H1 (cell line): ENCODE results near the gene FAM131C. TPM values are rescaled to one million over a fixed set of nuclear protein-coding genes. Genes with fewer than 3 reads are reported as not detected.
A peak's percentile ranks its signal among the peaks of the same experiment; 100 is the strongest.

Source experiments
- ASH2L ChIP-seq: fragments of 200-600, 300-600 bp; sonication (generic); IDR thresholded peaks from one replicate; pipeline ENCODE4 v1.7.1; 2017; ENCODE audit warnings: low read length
- BACH1 ChIP-seq: IDR thresholded peaks from 2 replicates; pipeline ENCODE4 v1.6.1; 2012; ENCODE audit warnings: low read length, improper control_type of control experiment
- HDAC6 ChIP-seq: IDR thresholded peaks from one replicate; pipeline ENCODE4 v1.7.1; 2012; ENCODE audit warnings: low read depth, mild to moderate bottlenecking, inconsistent platforms, low read length, moderate library complexity
- JUN ChIP-seq: IDR thresholded peaks from 2 replicates; pipeline ENCODE4 v1.6.1; 2011; ENCODE audit warnings: low read depth, mild to moderate bottlenecking, improper control_type of control experiment, low read length
- KDM1A ChIP-seq: fragments of 200-600, 300-600 bp; sonication (generic); IDR thresholded peaks from 2 replicates; pipeline ENCODE4 v1.7.1; 2016; ENCODE audit warnings: mild to moderate bottlenecking, low read length, borderline replicate concordance
- KDM4A ChIP-seq: IDR thresholded peaks from one replicate; pipeline ENCODE4 v1.7.1; 2012; ENCODE audit warnings: low read depth, mild to moderate bottlenecking, moderate library complexity, low read length, inconsistent platforms; ENCODE audit not compliant: severe bottlenecking
- NANOG ChIP-seq: IDR thresholded peaks from 2 replicates; pipeline ENCODE4 v1.6.1; 2011; ENCODE audit warnings: low read length, low read depth, mild to moderate bottlenecking, inconsistent platforms; ENCODE audit not compliant: insufficient read depth, poor library complexity, severe bottlenecking
- PHF8 ChIP-seq: fragments of 200-600 bp; sonication (generic); conservative IDR thresholded peaks from 2 replicates; pipeline ENCODE4 v1.7.1; 2012; ENCODE audit warnings: low read depth, mild to moderate bottlenecking, inconsistent platforms, low read length, moderate library complexity
- POLR2AphosphoS5 ChIP-seq: IDR thresholded peaks from 2 replicates; pipeline ENCODE4 v1.6.1; 2011; ENCODE audit warnings: low read depth, low read length
- POU5F1 ChIP-seq: IDR thresholded peaks from 2 replicates; pipeline ENCODE4 v1.6.1; 2011; ENCODE audit warnings: low read depth, mild to moderate bottlenecking, low read length, moderate library complexity
- SIX5 ChIP-seq: IDR thresholded peaks from 2 replicates; pipeline ENCODE4 v1.6.1; 2011; ENCODE audit warnings: mild to moderate bottlenecking, low read depth, low read length
- TCF12 ChIP-seq: IDR thresholded peaks from 2 replicates; pipeline ENCODE4 v1.6.1; 2011; ENCODE audit warnings: low read depth, mild to moderate bottlenecking, low read length
- TEAD4 ChIP-seq: IDR thresholded peaks from 2 replicates; pipeline ENCODE4 v1.6.1; 2012; ENCODE audit warnings: low read depth, low read length, inconsistent platforms, mixed read lengths
- polyA plus RNA-seq, 7 experiments: library from polyadenylated mRNA; depleted of rRNA in 3 of 7; stranded (reverse) in 5 of 7; unstranded in 2 of 7; fragments of >200 nt in 5 of 7; fragments of 200-250 nt in 2 of 7; gene quantifications; 1 replicate in 5 of 7; 2 replicates in 1 of 7; 4 replicates in 1 of 7; pipeline versions ENCODE4 v1.2.1 to v1.2.3, GENCODE V29; 2011 to 2013; ENCODE audit warnings: missing spikeins in 2 of 7, mixed read lengths in 2 of 7
- total RNA-seq: library from RNA; stranded (reverse); fragmentation: NEBNext Ultra II Directional; extraction: Animal tissue kit (Norgen Biotek cat#: 25700); gene quantifications from 2 replicates; pipeline ENCODE4 v1.2.1, GENCODE V29; 2021

FAM131C gene
- total and polyA plus RNA-seq, 2 of the 8 experiments (the other 6 are each of a cell fraction or from before 2014, with no cell fraction given): 0.73 to 0.78 TPM

DNA sequence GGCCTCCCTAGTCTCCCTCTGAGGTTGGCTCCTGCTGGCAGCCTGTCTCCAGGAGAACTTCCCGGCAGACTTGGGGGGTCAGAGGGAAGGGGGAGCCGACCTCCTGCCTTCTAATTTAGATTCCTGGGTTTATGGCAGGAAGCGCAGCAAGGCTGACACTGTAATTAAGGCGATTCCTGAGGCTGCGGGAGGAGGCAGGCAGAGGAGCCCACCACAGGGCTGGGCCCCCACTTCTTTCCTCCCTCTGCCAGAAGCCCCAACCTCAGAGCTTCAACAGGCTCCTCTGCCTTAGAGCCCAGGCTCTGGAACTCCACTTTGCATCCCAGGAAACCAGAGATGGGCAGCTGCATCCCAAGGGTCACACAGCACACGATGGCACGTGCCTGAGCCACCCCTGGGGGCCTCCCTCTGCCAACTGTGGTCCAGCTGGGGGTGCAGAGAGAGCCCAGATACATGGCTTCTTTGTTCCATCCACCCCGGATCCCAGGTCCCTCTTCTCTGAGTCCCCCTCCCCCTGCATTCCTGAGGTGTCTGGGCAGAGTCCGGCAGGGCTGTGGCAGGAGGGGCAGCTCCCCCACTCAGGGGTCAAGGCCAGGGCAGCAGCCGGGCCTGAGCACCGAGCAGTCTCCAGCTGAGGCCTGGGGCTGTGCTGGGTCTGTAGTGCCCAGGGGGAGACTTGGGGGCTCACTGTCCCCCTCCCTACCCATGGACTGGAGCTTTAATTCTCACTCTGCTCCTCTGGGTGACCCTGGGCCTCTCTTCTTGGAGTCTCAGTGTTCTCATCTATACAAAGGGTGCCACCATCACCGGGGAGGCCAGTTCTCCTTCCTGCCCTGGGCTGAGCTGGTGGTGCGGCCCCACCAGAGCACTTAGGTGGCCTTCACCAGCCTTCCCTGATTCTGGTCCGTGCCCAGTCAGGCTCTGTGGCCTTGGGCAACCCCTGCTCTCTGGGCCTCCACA, 39.4 kb upstream of the FAM131C start (continued):
- TF ChIP-seq HDAC6: no peak
- no peak for TF ChIP-seq POU5F1
- TF ChIP-seq KDM4A: no peak
- TF ChIP-seq PHF8: no peak
- no peak for TF ChIP-seq SIX5
- TF ChIP-seq KDM1A: peak; percentile 59; the same call in 1 of the 2 replicates
- peak; percentile 94 for TF ChIP-seq TEAD4
- peak; percentile 17 for TF ChIP-seq NANOG
- no peak for TF ChIP-seq POLR2AphosphoS5
- TF ChIP-seq BACH1: no peak
- 0 out of 2 replicates have a peak, but pooled peaks have one; percentile 72 for TF ChIP-seq TCF12
- no peak for TF ChIP-seq ASH2L
- no peak for TF ChIP-seq JUN
